HCT116 (cell line): ENCODE results near the gene ZIC5.

Experiments used
- CBX3 ChIP-seq: IDR thresholded peaks from 2 replicates; pipeline ENCODE4 v1.6.1; 2012; ENCODE audit warnings: low read depth
- EGR1 ChIP-seq: IDR thresholded peaks from 2 replicates; pipeline ENCODE4 v1.6.1; 2012; ENCODE audit warnings: low read depth
- ELF1 ChIP-seq: IDR thresholded peaks from 2 replicates; pipeline ENCODE4 v1.6.1; 2012; ENCODE audit warnings: low read depth, borderline replicate concordance
- EZH2phosphoT487 ChIP-seq: fragments of 200-600 bp; IDR thresholded peaks from 2 replicates; pipeline ENCODE4 v1.6.1; 2018; ENCODE audit warnings: antibody characterized with exemption, borderline replicate concordance
- POLR2A ChIP-seq: IDR thresholded peaks from 2 replicates; pipeline ENCODE4 v1.7.0; 2011; ENCODE audit warnings: borderline replicate concordance; ENCODE audit not compliant: insufficient read depth, insufficient read length; ENCODE audit errors: extremely low read depth
- POLR2AphosphoS5 ChIP-seq: IDR thresholded peaks from 2 replicates; pipeline ENCODE4 v1.6.1; 2011; ENCODE audit warnings: mild to moderate bottlenecking, low read depth, low read length, moderate library complexity
- RAD21 ChIP-seq: IDR thresholded peaks from 2 replicates; pipeline ENCODE4 v1.6.1; 2012; ENCODE audit warnings: low read depth, mild to moderate bottlenecking
- SP1 ChIP-seq: IDR thresholded peaks from 2 replicates; pipeline ENCODE4 v1.6.1; 2012; ENCODE audit warnings: low read depth
- TF ChIP-seq, protein P1 (sequence below): IDR thresholded peaks from 2 replicates; pipeline ENCODE4 v1.6.1; 2012; ENCODE audit warnings: low read depth
- TF ChIP-seq, protein P2 (sequence below), 3 experiments: fragments of 200-600 bp in 1 of 3; sonication (generic) in 1 of 3; IDR thresholded peaks in 2 of 3; conservative IDR thresholded peaks in 1 of 3; 2 replicates each; pipeline ENCODE4 v1.5.1; 2012 to 2017; ENCODE audit warnings: low read depth in 2 of 3, low read length in 2 of 3, antibody characterized with exemption in 1 of 3, borderline replicate concordance in 1 of 3, control low read depth in 1 of 3, mild to moderate bottlenecking in 1 of 3, mixed read lengths in 1 of 3, mixed run types in 1 of 3, moderate library complexity in 1 of 3; ENCODE audit not compliant: insufficient read depth in 1 of 3
- TF ChIP-seq, protein P3 (sequence below): IDR thresholded peaks from 2 replicates; pipeline ENCODE4 v1.6.1; 2012
- TF ChIP-seq, protein P4 (sequence below): IDR thresholded peaks from 2 replicates; pipeline ENCODE4 v1.6.1; 2011; ENCODE audit warnings: mild to moderate bottlenecking, low read length, moderate library complexity; ENCODE audit not compliant: insufficient replicate concordance; ENCODE audit errors: extremely low read depth
- TF ChIP-seq, protein P5 (sequence below): IDR thresholded peaks from 2 replicates; pipeline ENCODE4 v1.6.1; 2012

DNA sequence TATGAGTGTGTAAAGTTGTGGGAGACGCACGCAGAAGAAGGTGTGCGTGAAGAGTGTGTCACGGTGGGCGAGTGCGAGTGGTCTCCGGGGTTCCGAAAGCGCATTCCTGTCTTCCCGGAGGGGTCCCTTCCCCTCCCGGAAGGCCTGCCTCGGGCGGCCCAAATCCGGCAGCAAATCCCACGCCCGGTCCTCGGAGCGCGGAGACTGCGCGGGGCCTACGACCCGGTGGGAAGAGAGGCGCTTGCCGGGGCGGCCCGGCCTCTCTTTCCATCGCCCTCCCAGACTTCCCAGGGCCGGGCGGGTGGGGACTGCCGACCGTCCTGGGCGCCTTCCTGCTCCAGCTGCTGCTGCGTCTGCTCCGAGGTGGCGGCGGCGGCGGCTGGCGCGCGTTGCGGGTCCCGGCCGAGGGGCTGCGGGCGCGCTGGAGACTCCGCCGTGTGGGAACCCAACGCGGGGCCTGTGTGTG is 2.1 kb downstream of the ZIC5 start:
- TF ChIP-seq, protein P1, sequence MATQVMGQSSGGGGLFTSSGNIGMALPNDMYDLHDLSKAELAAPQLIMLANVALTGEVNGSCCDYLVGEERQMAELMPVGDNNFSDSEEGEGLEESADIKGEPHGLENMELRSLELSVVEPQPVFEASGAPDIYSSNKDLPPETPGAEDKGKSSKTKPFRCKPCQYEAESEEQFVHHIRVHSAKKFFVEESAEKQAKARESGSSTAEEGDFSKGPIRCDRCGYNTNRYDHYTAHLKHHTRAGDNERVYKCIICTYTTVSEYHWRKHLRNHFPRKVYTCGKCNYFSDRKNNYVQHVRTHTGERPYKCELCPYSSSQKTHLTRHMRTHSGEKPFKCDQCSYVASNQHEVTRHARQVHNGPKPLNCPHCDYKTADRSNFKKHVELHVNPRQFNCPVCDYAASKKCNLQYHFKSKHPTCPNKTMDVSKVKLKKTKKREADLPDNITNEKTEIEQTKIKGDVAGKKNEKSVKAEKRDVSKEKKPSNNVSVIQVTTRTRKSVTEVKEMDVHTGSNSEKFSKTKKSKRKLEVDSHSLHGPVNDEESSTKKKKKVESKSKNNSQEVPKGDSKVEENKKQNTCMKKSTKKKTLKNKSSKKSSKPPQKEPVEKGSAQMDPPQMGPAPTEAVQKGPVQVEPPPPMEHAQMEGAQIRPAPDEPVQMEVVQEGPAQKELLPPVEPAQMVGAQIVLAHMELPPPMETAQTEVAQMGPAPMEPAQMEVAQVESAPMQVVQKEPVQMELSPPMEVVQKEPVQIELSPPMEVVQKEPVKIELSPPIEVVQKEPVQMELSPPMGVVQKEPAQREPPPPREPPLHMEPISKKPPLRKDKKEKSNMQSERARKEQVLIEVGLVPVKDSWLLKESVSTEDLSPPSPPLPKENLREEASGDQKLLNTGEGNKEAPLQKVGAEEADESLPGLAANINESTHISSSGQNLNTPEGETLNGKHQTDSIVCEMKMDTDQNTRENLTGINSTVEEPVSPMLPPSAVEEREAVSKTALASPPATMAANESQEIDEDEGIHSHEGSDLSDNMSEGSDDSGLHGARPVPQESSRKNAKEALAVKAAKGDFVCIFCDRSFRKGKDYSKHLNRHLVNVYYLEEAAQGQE, result no peak
- TF ChIP-seq, protein P2, sequence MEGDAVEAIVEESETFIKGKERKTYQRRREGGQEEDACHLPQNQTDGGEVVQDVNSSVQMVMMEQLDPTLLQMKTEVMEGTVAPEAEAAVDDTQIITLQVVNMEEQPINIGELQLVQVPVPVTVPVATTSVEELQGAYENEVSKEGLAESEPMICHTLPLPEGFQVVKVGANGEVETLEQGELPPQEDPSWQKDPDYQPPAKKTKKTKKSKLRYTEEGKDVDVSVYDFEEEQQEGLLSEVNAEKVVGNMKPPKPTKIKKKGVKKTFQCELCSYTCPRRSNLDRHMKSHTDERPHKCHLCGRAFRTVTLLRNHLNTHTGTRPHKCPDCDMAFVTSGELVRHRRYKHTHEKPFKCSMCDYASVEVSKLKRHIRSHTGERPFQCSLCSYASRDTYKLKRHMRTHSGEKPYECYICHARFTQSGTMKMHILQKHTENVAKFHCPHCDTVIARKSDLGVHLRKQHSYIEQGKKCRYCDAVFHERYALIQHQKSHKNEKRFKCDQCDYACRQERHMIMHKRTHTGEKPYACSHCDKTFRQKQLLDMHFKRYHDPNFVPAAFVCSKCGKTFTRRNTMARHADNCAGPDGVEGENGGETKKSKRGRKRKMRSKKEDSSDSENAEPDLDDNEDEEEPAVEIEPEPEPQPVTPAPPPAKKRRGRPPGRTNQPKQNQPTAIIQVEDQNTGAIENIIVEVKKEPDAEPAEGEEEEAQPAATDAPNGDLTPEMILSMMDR (IDR thresholded peaks at IDR 0.05 in 2 of 3, conservative IDR thresholded peaks at IDR 0.05 in 1 of 3; ENCODE audit: borderline replicate concordance in 1 of 3, insufficient read depth in 1 of 3, low read depth in 2 of 3, low read length in 2 of 3), result no peak
- TF ChIP-seq SP1, result no peak
- TF ChIP-seq ELF1, result no peak
- TF ChIP-seq, protein P3, sequence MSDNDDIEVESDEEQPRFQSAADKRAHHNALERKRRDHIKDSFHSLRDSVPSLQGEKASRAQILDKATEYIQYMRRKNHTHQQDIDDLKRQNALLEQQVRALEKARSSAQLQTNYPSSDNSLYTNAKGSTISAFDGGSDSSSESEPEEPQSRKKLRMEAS, result no peak
- no peak for TF ChIP-seq POLR2AphosphoS5
- TF ChIP-seq CBX3, result no peak
- TF ChIP-seq POLR2A, result no peak
- TF ChIP-seq, protein P4, sequence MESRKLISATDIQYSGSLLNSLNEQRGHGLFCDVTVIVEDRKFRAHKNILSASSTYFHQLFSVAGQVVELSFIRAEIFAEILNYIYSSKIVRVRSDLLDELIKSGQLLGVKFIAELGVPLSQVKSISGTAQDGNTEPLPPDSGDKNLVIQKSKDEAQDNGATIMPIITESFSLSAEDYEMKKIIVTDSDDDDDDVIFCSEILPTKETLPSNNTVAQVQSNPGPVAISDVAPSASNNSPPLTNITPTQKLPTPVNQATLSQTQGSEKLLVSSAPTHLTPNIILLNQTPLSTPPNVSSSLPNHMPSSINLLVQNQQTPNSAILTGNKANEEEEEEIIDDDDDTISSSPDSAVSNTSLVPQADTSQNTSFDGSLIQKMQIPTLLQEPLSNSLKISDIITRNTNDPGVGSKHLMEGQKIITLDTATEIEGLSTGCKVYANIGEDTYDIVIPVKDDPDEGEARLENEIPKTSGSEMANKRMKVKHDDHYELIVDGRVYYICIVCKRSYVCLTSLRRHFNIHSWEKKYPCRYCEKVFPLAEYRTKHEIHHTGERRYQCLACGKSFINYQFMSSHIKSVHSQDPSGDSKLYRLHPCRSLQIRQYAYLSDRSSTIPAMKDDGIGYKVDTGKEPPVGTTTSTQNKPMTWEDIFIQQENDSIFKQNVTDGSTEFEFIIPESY, result no peak
- TF ChIP-seq, protein P5, sequence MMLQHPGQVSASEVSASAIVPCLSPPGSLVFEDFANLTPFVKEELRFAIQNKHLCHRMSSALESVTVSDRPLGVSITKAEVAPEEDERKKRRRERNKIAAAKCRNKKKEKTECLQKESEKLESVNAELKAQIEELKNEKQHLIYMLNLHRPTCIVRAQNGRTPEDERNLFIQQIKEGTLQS, result no peak
- TF ChIP-seq RAD21, result no peak
- no peak for TF ChIP-seq EGR1
- TF ChIP-seq EZH2phosphoT487, result no peak
